ENCODE data around the gene KIFAP3.
"Not testable (repeated sequence)": the region's sequence is repeated elsewhere in the genome, so short reads cannot be mapped to it uniquely, and the experiment has no call there.

Gene KIFAP3

DNA sequence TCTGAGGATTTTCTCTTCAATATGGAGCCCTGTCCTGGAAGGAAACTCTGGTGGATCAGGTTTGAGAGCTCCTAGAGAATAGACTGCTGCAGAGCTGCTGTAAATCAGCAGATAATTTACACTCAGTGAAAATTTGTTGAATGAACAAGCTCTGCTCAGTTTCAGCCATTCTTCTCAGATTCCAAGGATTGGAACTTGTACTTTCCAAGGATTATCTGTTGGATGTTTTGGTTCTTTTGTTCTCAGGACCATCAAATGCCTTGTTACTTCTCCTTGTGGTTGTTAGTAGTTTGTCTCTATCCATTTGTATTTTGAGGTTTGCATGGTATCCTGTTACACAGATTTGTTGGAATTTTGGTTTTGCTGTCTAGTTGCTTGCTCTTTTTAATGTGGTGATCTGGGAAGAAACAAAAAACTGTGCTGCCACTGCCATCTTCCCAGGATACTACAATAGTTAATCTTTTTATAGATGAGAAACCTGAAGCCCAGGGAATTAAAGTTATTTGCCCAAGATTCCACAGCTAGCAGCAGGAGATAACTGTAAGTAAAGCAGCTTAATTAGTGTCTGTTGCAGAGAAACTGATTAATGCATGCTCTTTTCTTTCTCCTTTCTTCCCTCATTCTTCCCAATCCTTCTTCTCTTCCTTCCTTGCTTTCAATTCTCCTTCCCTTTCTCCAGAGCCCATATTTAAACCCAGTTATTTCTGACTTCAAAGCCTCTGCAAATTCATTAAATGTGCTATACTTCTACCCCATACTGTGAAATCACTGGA, 21.7 kb upstream of the KIFAP3 start:
- no peak for TF ChIP-seq CTCF (IDR thresholded peaks at IDR 0.05)
- Histone ChIP-seq H3K36me3 (no peaks in the 10 kb centered on the region), H3K4me3 (no peak overlapping the region), H3K27me3 (no peaks in the 10 kb centered on the region), H3K4me1 (no peaks in the 10 kb centered on the region), H3K9me3 (no peaks in the 10 kb centered on the region), H3K27ac (no peak overlapping the region)
- DNase-seq: no peak
- intact Hi-C loops (cut with DNase I; ENCODE audit: low total_unique reads): no loop called here

- H3K4me1 ChIP-seq; H3K9me3 ChIP-seq; DNase-seq; intact Hi-C loops (cut with DNase I; ENCODE audit: low total_unique reads); H3K27me3 ChIP-seq; H3K4me3 ChIP-seq; H3K27ac ChIP-seq; H3K36me3 ChIP-seq: not testable (repeated sequence)
Observed at GRCh38 chr1:170094697-170095616, 20.5 kb upstream of the KIFAP3 start.

DNA sequence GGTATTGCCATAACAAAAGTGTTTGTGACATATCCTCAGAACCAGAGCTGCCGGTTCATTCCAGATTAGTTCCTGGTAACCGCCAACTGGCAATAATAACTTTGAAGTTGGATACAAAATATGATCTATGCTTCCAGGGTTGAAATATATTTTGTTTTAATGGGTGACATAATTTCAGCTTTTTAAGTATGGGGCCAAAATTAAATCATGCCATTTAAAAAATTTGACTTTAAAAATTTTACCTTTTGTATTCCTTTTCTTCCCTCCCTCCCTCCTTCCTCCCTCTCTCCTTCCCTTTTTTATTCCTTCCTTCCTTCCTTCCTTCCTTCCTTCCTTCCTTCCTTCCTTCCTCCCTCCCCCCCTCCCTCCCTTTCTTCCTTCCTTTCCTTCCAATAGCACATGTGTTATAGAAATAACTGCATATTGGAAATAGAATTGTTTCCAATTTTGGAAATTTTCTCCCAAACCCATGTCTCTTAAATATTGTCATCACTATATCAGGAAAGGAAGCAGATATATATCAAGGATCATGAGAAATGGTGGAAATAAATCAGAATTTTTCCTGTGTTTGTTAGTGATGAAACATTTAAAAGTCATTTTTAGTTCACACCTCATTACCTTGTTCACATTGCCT, 12.0 kb upstream of the KIFAP3 start:
- DNase-seq: no peak
- Histone ChIP-seq H3K27ac (no peak overlapping the region), H3K4me1 (no peaks in the 10 kb centered on the region), H3K27me3 (no peaks in the 10 kb centered on the region), H3K4me3 (no peak overlapping the region), H3K36me3 (no peaks in the 10 kb centered on the region), H3K9me3 (no peaks in the 10 kb centered on the region)
- TF ChIP-seq CTCF (IDR thresholded peaks at IDR 0.05): no peak
- intact Hi-C loops (cut with DNase I; ENCODE audit: low total_unique reads): no loop called here

- intact Hi-C loops (cut with DNase I; ENCODE audit: low total_unique reads): no loop called here
- Histone ChIP-seq H3K36me3 (no peaks in the 10 kb centered on the region), H3K27ac (no peak overlapping the region), H3K4me3 (no peak overlapping the region), H3K9me3 (no peaks in the 10 kb centered on the region), H3K4me1 (no peaks in the 10 kb centered on the region), H3K27me3 (no peaks in the 10 kb centered on the region)
- DNase-seq: no peak
- TF ChIP-seq CTCF (IDR thresholded peaks at IDR 0.05): no peak
Observed at GRCh38 chr1:170085091-170085490, 10.6 kb upstream of the KIFAP3 start.

DNA sequence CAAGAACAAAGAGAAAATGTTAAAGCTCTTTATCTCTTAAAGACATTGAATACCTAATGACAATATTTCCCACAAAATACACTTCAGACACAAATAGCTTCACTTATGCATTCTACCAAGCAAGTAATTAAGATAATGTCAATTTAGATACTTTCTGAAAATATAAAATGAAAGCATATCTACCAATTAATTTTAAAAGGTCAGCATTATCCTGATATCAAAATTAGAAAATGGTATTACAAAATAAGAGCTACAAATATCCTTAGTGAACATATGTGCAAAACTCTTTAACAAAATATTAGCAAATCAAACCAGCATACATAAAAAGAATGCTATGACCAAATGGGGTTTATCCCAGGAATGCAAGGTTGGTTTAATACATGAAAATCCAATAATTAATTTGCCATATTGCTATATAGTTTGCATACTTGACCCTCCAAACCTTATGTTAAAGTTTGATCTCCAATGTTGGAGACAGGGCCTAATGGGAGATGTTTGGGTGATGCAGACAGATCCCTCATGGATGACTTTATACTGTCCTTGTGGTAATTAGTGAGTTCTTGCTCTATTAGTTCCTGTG, 4.2 kb upstream of the KIFAP3 start:
- H3K4me1 ChIP-seq: peaks cover 0 to 8% (median 4%) of the 10 kb centered on the region in 4 donors
- intact Hi-C loops (cut with DNase I; ENCODE audit: low total_unique reads): no loop called here
- TF ChIP-seq CTCF (IDR thresholded peaks at IDR 0.05): no peak
- H3K27me3 ChIP-seq: no peaks in the 10 kb centered on the region
- no peak overlapping the region for H3K27ac ChIP-seq
- no peaks in the 10 kb centered on the region for H3K36me3 ChIP-seq
- H3K9me3 ChIP-seq: peaks cover 0 to 9% (median 0%) of the 10 kb centered on the region in 3 donors
- no peak overlapping the region for H3K4me3 ChIP-seq
- DNase-seq: no peak

Measured in tibial artery (tissue), 4 donors.